Skeletal muscle cell (primary cell): ENCODE measurements around the gene NIT1.

Experiments used
- DNase-seq: peaks from one replicate; pipeline ENCODE4 v3.0.0-alpha.2; 2010; ENCODE audit warnings: low read depth
- H3K4me3 ChIP-seq: 2 replicates; pipeline ENCODE4 v1.5.1; 2011; ENCODE audit warnings: low read depth, mild to moderate bottlenecking, control low read depth, low read length, moderate library complexity

Gene NIT1

DNA sequence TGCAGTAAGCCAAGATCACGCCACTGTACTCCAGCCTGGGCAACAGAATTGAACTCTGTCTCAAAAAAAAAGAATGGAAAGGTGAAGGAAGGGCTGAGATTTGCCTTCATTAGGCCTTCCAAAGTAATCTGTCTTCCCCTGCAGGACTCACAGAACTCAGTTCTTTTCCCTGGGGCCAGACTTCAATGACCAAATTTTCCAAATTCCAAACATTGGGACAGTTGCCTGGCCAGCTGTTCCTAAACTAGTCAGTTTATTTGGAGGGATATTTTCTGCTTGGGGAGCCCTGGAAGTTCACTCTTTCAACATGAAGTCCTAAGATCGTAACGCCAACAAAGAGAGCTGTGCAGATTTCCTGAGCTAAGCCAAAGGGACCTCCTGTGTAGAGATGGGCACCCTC, 20.0 kb downstream of the NIT1 start:
- H3K4me3 ChIP-seq, result no peak overlapping the region
- no peak for DNase-seq

- no peak overlapping the region for H3K4me3 ChIP-seq
- no peak for DNase-seq
Observed at GRCh38 chr1:161138431-161138830, 20.5 kb downstream of the NIT1 start.

GRCh38 chr1:161139766-161140165, 21.9 kb downstream of the NIT1 start:
- no peak for DNase-seq
- H3K4me3 ChIP-seq, result no peak overlapping the region

DNA sequence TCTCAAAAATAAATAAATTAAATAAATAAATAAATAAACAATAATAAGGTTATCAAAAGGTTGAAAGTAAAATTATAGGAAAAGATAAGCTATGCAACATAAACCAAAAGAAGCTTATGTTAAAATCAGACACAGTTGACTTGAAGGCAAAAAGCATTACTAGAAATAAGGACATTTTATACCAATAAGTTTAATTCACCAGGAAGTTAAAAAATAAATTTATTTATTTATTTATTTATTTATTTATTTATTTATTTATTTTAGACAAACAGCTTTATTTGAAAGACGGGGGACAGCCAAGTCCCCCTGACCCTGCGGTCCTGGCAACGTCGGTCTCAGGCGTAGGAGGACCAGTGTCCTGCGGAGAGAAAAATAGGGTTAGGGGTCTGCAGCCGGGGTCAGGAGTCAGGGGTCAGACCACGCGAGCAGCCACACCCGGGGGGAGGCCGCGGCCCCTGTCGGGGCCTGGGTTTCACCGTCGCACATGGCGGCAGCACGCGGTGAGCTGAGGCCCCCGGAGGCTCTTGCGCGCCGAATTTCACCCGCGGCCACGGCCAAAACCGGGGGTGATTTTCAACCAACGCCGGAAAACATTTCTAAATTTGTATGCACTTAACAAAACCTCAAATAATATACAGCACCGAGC, 23.0 kb downstream of the NIT1 start:
- no peak for DNase-seq

GRCh38 chr1:161145832-161146231, 27.9 kb downstream of the NIT1 start:
- no peak for DNase-seq
- H3K4me3 ChIP-seq, result no peak overlapping the region

More for the DNA sequence above, 23.0 kb downstream of the NIT1 start:
- no peak overlapping the region for H3K4me3 ChIP-seq

- peak overlapping the region; percentile 65 for H3K4me3 ChIP-seq
- no peak for DNase-seq
Observed at GRCh38 chr1:161153176-161153575, 35.3 kb downstream of the NIT1 start.

GRCh38 chr1:161153682-161154337, 35.9 kb downstream of the NIT1 start, which contains the start of gene UFC1:
TSS of gene UFC1 (plus strand) at chr1:161153978. CDS start at chr1:161153998, 20 bp downstream.
- peak; percentile 69 for DNase-seq
- peak within 1 kb of the TSS; percentile 65 for H3K4me3 ChIP-seq

GRCh38 chr1:161157867-161158266, 40.0 kb downstream of the NIT1 start:
- H3K4me3 ChIP-seq, result no peak overlapping the region
- DNase-seq, result no peak

DNA sequence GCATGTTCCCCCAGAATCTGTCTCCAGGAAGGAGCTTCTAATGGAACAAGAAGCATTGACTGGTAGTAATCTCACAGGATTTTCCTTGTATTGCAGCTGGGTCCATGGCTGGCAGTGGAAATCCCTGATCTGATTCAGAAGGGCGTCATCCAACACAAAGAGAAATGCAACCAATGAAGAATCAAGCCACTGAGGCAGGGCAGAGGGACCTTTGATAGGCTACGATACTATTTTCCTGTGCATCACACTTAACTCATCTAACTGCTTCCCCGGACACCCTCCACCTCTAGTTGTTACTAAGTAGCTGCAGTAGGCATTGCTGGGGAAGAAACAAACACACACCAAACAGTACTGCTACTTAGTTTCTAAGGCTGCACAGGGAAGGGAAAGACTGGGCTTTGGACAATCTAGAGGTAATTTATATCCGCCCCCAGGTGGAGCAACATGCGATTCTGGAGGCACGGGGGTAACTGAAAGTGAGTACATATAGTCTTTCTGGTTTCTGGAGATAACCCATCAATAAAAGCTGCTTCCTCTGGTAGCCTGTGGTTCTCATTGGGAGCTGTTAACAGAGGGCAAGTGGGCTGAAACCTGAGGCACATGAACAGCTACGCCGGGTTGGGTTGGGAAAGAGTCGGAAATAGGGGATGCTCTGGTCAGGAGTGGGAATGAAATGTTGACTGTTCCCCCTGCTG, 40.6 kb downstream of the NIT1 start:
- DNase-seq, result no peak
- H3K4me3 ChIP-seq, result peak overlapping the region; percentile 75

DNA sequence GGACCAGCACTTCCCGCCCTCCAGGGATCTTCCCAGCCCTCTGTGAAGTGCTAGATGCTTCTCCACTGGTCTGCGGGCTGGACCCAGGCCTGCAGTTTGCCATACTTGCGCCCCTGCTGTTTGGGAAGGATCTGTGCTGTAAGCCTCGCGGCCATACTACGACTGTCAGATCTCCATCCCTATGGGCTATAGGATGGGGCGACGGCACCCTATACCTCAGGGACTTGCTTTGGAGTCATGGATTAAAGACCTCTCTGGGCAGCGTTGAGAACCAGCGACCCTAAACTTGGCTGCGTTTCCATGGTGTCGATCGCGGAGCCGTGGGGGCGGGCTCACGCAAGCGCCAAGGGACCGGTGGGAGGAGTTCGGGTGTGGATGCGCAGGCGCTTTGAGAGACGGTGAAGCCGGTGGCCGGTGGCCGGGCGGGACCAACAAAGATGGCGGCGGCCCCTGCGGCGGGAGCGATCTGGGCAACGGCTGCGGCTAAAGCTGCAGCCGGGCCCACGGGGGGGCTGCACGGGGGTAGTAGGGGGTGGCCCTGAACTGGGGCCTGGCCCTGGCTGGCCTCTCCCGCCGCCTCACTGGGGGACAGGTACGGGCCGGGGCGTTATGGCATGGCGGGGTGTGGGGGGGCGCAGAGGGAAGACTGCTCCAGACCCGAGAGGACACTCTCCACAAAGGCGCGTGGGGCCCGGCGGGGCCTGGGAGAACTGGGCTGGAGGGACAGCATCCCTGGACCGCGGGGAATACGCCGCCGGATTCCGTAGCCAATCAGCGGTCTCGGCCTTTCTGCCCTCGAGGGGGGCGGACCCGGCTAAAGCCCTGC, 41.4 kb downstream of the NIT1 start, which contains the start of gene USP21:
Gene USP21 (plus strand): TSS at position 414 of the 826 bp plus-strand sequence. CDS start 1,141 bp downstream, outside the sequence.
- peak within 1 kb of the TSS; percentile 75 for H3K4me3 ChIP-seq
- DNase-seq, result peak; percentile 56

DNA sequence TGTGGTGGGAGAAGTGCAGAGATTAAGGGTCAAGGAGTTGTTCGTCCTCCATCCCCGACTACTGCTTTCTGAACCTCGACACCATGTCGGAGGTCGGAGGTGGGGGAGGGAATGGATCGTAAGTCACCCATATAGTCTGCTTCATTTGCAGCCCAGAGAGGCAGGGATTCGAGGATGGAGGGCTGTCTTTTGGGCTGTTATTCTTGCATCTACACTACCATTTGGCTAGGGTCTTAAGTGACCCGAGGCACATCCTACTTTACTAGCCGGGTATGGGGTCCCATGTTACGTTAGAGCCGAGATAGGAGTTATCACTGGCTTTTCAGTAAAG, 42.0 kb downstream of the NIT1 start:
- DNase-seq, result no peak
- H3K4me3 ChIP-seq, result peak overlapping the region; percentile 75

DNA sequence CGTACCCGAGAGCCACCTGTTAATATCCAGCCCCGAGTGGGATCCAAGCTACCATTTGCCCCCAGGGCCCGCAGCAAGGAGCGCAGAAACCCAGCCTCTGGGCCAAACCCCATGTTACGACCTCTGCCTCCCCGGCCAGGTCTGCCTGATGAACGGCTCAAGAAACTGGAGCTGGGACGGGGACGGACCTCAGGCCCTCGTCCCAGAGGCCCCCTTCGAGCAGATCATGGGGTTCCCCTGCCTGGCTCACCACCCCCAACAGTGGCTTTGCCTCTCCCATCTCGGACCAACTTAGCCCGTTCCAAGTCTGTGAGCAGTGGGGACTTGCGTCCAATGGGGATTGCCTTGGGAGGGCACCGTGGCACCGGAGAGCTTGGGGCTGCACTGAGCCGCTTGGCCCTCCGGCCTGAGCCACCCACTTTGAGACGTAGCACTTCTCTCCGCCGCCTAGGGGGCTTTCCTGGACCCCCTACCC, 42.8 kb downstream of the NIT1 start:
- no peak for DNase-seq
- no peak overlapping the region for H3K4me3 ChIP-seq

- DNase-seq, result no peak
- H3K4me3 ChIP-seq, result no peak overlapping the region
Observed at GRCh38 chr1:161161652-161162051, 43.7 kb downstream of the NIT1 start.

- no peak overlapping the region for H3K4me3 ChIP-seq
- DNase-seq, result no peak
Observed at GRCh38 chr1:161162052-161162451, 44.1 kb downstream of the NIT1 start.

DNA sequence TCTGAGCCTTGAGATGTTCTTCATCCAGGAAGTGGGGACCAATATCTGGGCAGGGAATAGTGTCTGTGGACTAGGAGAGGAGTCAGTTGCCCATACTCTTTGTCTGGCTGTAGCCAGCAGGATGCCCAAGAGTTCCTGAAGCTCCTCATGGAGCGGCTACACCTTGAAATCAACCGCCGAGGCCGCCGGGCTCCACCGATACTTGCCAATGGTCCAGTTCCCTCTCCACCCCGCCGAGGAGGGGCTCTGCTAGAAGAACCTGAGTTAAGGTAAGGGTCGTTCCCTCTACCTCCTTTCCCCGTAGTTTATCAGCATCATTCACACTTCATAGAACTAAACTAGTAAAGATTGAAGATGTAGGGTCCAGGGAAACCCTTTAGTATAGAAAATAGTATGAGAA, 44.9 kb downstream of the NIT1 start:
- no peak overlapping the region for H3K4me3 ChIP-seq
- no peak for DNase-seq

DNA sequence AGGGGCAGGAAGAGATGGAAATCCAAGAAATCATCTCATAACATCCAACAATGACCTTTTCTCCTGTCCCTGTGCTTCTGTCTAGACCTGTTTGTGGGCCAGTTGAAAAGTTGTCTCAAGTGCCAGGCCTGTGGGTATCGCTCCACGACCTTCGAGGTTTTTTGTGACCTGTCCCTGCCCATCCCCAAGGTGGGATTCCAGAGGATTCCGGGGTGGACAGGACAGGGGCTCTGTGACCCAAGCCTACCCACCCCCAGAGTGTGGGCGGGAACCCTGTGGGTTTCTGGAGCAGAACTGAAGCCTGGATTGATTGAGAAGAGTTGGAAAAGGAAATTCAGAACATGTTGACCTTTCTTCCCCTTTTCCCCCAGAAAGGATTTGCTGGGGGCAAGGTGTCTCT, 45.9 kb downstream of the NIT1 start:
- H3K4me3 ChIP-seq, result no peak overlapping the region
- DNase-seq, result no peak

- H3K4me3 ChIP-seq, result peak overlapping the region; percentile 72
- no peak for DNase-seq
Observed at GRCh38 chr1:161164901-161165610, 47.2 kb downstream of the NIT1 start.

DNA sequence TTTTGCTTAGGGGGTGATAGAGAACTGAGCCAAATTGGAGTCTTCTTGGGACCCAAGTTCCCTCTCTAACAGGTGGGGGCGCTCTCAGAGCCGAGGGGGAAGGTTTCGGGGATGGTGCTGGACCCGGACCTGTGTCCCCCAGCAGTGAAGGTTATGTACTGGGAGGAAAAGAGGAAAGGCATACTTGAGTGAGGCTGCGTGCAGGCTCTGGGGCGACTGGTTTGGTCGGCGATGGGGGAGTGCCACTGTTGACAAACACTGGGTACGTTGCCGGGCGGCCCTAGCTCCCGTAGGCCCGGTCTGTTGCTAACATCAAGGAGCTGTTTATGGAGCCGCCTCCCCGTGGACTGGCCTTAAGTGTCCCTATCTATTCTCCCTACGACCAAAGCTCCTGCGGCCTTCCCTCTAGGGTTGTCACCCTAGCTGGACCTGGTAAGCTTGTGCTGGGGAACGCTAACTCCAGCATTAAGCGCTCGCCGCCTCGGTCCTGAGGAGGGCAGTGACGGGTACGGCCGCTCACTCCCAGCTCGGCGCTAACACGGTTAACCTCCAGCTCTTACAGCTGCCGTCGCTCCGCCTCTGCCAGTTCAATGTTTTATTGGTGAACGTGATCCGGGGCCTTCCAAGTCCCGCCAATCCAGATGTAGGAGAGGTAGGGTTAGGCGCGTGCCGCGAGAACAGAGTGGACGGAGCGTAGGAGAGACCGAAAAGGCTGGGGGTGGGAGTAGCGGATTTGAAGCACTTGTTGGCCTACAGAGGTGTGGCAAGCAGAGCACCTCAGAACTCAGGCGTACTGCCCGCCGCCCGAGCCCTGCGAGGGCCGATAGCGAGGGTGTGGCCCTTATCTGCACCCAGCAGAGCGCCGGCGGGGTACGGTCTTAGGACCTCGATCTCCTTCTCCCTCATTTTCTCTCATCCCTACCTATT, 48.1 kb downstream of the NIT1 start, which contains the start of gene PPOX:
Gene PPOX (plus strand): TSS at position 685 of the 927 bp plus-strand sequence. CDS start 422 bp downstream, outside the sequence.
- DNase-seq, result peak; percentile 95

More for the DNA sequence above, 48.1 kb downstream of the NIT1 start, which contains the start of gene PPOX:
- peak within 1 kb of the TSS; percentile 72 for H3K4me3 ChIP-seq
